Right hindlimb (tissue), 1 donor: ENCODE data around the gene FNDC11.
A peak's percentile ranks its signal among the peaks of the same experiment; 100 is the strongest.

Experiments used
- DNase-seq: peaks from one replicate; pipeline ENCODE4 v3.0.0-alpha.2; 2018

Gene FNDC11

DNA sequence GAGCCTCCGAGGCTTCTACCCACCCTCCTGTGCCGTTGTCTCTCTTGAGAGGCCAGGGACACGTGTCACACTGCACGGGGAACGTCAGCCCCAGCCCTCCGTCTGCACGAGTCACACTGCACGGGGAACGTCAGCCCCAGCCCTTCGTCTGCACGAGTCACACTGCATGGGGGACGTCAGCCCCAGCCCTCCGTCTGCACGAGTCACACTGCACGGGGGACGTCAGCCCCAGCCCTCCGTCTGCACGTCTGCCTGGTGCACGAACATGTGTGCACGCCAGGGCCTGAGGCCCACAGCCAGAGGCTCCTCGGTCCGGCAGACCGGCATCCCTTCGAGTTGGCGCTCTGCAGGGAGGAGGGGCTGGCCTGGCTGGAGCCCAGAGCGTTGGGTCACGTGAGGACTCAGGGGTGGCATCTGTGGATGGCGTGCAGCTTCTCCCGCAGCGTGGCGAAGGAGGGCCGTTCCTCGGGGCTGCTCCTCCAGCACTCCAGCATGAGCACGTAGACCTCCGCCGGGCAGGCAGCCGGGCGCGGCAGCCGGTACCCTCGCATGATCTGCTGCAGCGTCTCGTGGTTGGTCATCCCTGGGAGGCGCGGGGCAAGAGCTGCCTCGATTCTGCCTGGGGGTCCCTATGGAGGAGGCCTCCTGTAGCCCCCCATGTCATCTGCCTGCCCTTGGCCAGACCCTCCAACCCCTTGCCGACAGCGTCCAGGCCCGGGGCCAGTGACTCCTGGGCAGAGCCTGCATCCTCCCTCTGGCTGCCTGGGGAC, 13.4 kb upstream of the FNDC11 start:
- no peak for DNase-seq

DNA sequence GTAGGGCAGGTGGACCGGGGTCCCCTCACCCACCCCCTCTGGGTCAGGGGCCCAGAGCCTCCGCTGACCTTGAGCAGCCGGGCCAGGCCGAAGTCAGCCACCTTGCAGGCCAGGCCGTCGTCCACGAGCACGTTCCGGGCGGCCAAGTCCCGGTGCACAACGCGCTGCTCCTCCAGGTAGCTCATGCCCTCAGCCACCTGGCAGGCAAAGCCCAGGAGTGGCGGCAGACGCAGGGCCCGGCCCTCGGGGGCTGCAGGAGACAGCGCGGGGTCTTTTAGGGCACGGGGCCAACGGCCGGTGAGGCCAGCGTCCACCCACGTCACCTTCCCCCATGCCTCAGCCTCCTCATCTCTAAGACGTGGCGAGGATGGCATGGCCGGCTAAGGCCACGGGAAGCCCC, 12.6 kb upstream of the FNDC11 start:
- no peak for DNase-seq

DNA sequence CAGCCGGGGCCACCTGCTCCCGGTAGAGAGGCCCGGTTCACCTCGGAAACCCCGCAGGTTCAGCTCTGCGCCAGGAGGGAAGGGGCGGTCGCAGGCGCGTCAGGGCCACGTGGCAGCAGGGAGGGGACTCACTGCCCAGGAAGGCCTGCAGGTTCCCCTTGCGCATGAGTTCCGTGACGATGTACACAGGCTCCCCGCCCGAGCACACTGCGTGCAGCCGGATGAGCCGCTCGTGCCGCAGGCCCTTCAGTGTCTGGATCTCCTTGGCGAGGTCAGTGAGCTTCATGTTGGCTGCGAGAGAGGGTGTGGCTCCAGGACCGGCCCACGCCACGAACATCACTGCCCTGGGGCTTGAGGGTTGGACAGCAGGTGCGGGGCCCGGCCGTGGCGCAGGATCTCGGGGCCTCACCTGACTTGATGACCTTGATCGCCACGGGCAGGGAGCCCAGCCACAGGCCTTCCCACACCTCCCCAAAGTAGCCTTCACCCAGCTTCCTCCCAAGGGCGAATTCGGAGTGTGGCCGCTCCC, 11.9 kb upstream of the FNDC11 start:
- DNase-seq, result no peak

DNA sequence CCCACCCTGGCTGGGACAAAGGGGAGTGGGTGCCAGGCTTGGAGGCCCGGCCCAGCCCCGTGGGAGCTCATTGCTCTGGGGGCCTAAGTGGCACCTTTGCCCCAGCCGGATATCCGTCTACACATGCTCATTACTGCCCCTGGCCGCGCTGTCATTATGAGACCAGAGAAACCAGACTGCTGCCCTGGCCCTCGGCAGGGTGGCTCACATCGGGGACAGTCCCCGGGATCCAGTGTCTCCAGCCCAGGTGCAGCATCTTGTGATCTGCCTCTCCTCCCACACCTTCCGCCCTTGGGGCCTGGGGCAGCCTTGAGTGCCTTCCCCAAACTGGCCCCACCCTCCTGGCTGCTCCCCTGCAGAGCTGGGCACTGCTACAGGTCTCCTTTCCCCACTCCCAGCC, 11.3 kb upstream of the FNDC11 start:
- DNase-seq, result no peak

DNA sequence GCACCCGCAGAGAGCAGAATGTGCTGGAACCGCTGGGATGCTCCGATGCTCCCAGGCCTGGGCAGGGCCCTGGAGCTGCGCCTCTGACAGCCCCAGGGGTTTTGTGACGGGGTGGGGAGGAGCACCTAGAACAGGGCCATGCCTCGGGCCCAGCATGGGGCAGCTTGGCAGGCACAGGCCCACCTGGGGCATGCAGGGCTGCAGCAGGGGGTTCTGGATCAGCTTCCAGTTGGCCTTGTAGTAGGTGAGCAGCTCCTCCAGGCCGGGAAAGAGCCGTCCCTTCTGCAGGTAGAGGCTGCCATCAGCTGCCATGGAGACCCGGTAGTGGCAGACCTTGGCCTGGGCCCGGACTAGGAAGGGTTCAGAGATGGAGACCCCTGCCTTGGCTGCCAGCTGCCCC, 10.8 kb upstream of the FNDC11 start:
- DNase-seq, result no peak

DNA sequence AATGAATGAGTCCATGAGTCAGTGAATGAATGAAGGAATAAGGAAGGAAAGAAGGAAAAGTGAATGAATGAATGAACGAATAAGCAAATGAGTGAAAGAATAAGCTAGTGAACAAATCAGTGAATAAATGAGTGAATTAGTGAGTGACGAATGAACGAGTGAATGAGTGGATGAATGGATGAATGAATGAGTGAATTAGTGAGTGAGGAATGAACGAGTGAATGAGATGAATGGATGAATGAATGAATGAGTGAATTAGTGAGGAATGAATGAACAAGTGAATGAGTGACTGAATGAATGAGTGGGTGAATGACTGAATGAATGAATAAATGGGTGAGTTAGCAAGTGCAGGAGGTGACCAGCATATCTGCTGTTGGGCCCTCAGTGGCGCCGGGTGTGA, 10.2 kb upstream of the FNDC11 start:
- no peak for DNase-seq

DNA sequence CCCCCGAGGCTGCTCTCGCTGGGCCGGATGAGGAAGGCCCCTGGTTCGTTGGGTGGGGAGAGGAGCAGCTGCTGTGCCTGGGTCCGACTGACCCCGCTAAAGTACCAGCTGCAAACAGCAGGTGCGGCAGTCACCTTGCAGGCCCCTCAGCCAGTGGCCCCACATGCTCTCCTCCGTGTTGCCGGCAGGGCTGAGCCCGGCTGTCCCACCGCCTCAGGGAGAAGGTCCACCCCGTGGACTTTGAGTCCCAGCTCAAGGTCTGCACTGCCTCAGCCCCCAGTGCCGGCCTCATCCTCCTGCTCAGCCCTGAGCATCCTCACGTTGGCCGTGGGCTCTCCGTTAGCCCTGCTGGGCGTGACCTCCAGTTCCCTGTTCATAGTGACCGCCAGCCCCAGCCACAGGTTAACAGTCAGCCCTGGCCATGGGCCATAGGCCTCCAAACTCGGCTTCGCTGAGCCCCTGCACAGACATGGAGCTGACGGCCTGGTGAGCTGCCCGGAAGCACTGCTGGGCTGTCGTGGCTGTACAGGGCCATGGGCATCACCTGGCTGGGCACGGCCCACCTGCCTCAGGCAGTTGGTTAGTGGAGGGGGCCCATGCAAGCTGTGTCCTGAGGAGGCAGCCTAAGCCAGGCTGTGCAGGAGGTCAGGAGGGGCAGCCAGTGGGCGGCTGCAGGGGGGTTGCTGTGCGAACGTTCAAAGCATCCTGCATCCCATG, 9.6 kb upstream of the FNDC11 start:
- DNase-seq, result no peak

DNA sequence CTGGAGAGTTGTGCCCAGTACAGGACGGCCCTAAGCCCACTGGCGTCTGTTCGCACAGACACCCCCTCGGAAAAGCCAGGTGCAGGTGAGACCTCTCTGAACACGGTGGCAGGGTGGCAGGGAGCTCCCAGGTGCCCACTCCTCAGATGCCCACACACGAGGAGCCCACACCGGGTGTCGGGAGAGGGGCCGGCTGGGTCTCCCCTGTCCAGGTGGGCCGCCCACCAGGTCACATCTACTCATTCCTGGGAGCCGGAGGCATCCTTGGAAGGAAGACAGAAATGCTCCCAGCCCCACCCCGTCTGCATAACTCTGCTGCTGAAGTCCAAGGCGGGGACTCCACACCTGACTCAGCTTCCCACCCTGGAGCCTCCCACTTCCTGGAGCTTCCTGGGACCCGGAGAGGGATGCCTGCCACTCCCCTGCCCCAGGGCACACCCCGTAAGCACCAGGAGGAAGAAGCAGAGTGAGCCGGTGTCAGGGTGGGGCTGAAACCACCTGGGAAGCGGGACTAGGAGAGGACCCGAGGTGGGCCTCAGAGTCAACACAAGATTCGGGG, 8.9 kb upstream of the FNDC11 start:
- no peak for DNase-seq

DNA sequence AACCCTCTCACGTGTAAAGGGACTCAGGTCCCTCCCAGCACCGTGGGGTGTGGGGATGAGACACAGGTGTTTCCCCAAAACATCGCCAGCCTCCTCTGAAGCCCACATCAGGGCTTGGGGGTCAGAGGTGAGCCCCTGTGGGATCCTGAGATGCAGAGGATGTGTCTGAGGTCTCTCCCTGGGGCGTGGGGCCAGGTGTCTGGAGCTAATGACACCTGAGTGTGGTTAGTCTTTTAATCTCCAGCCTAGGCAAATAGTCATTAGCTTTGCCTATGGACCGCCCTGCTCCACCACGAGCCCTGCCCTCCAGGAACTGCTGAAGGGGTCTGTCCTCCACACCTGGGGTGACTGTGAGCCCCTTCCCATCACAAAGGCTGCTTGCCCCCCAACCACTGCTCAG, 8.1 kb upstream of the FNDC11 start:
- DNase-seq, result no peak

DNA sequence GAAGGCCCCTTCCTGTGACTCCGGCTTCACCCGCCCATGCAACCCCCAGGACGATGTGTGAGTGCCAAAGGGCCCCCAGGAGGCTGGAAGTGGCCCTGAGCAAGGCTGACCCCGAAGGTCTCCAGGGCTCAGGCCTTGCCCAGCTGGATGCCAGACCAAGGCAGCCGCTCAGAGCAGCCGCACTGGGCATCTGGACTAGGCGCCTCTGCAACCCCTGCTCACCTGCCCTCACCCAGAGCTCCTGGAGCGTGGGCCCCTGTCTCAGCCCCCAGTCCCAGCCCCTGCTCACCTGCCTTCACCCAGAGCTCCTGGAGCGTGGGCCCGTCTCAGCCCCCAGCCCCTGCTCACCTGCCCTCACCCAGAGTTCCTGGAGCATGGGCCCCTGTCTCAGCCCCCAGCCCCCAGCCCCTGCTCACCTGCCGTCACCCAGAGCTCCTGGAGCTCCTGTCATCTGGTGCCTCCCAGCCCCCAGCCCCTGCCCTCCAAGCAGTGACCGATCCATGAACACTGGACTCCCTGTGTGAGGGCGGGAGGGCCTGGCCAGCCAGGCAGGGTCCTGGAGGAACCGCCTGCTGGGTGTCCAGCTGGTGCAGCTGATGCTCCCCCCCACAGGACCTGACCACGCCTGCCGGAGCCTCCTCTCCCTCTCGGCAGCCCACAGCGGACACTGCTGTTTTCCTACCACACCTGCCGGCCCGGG, 7.6 kb upstream of the FNDC11 start:
- DNase-seq, result no peak

DNA sequence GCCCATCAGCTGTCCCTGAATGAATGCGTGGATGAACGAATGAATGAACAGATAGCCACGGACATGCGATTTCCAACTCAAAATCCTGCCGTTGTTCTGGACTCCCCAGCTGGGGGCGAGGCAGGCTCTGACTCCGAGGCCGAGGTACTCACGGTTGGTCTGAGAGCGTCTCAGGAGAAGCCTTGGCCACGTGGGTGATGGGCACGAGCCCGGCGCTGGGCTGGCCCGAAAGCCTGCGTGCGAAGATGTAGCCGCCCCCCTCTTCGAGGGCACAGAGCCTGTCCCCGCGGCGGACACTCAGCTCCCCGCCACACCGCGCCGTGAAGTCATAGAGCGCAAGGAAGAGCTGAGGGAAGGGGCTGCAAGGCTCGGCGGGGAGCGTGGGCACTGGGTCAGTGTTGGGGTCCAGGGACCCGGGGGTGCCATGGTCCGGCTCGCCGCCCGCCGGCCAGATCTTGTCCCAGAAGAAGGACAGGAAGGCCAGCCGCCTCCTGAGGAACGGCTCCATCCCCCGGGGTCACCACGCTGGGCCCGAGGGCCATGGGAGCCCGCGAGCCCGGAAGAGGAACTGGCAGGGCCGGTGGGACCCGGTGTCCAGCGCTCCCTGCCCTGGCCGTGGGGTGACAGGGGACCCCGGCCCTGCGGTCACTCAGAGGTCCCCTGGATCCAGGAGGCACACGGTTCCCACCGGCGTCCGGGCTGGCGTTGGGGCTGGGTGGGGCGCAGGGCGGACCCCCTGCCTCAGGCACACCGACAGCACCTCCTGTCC, 6.8 kb upstream of the FNDC11 start:
- DNase-seq, result no peak

DNA sequence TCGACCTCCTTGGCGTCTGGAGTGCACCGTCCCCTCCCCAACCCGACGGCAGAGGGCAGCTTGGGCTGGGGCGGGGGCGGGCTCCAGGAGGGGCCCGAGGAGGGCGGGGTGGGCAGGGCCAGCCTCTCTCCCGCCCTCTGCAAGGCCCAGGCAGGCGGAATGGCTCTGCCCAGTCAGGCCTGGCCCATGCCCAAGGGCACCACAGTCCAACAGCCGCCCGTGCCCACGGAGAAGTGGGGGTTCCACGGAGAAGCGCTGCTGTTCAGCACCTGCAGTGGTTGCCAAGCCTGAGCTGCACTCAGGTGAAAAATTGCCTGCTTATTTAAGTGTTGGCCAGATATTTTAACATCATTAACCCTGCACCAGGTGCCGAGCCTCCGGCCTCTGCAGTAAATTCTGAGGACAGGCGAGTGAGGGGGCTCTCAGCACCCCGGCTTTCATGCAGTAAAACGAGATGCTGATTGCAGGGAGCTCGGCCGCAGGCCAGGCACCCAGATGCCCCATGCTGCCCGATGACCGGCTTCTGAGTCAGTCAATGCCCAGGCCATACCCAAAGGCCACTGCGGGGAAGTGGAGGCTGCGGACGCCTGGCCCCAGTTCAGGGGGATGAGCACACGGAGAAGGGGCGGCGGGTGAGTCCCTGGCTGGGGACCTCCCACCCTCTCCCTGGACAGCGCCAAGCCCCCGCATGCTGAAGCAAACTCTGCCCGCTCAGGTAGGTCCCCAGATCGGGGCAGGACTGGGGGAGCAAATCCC, 6.1 kb upstream of the FNDC11 start, which contains the start of gene SRMS:
SRMS (minus strand) TSS at position 25 of the 756 bp plus-strand sequence. CDS start 286 bp downstream, outside the sequence.
- no peak for DNase-seq

DNA sequence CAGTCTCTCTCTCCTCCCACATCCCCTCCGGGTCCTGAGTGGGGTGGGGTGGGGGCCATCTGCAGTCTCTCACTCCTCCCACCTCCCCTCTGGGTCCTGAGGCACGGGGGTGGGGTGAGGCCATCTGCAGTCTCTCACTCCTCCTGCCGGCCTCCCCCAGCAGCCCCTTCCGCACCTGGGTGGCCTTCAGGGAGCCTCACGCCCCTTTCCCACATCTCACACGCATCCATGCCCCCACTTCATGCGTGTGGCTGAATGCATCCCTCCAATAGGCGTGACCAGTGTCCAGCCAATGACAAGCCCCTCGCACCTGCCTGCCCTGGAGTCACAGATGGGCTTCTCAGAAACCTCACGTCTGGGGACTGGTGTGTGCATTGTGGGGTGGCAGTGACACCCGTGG, 5.4 kb upstream of the FNDC11 start:
- DNase-seq, result no peak

DNA sequence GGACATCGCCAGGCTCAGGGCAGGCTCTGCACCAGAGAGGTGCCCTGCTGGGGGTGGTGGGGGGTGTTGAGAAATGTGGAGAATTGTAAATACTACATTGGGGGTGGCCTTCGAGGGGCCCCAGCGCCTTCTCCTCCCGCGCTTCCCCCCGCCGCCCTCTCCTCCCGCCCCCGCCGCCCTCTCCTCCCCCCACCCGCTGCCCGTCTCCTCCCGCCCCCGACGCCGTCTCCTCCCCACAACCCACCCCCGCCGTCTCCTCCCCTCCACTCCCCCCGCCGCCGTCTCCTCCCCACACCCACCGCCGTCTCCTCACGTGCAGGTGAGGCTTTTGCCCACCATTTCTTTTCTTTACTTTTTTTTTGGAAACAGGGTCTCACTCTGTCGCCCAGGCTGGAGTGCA, 4.9 kb upstream of the FNDC11 start:
- no peak for DNase-seq

DNA sequence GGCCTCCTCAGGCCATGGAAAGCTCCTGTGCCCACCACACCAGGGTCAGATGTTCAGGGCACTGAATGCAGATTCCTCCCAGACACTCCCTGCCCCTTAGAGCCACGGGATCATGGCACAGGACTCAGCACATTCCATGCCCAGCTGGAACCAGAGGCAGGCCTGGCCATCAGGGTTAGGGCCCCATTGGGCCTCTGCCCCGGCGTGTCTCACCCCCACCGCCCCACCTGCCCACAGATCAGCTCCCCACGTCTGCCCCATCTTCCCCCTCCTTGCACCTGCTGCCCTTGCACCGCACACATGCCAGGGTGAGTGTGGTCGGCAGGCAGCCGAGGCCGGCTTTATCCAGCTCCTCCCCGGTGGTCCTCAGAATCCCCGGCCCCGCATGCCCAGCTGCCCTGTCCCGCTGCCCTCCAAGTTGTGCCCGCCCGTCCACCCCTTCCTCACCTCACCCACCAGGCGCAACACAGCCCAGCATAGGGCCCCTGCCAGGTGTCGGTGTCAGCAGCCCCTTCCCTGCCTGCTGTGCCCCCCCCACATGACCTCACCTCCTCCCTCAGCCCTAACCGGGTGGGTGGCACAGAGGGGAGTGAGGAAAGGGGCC, 4.2 kb upstream of the FNDC11 start:
- DNase-seq, result no peak

DNA sequence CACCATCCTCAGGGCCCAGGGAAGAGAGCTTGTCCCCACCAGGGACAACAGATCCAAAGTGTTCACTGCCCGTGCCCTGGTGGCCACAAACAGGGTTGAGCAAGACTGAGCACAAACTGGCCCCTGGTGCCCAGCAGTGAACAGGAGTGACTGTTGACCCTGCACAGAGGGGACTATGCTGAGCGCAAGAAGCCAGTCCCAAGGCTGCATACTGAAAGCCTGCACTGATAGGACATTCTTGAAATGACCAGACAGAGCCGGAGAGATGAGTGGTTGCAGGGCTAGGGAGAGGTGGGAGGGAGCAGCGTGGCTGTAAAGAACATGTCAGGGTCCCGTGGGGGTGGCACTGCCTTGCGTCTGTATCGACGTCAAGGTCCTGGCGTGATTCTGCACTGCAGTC, 2.9 kb upstream of the FNDC11 start:
- no peak for DNase-seq

DNA sequence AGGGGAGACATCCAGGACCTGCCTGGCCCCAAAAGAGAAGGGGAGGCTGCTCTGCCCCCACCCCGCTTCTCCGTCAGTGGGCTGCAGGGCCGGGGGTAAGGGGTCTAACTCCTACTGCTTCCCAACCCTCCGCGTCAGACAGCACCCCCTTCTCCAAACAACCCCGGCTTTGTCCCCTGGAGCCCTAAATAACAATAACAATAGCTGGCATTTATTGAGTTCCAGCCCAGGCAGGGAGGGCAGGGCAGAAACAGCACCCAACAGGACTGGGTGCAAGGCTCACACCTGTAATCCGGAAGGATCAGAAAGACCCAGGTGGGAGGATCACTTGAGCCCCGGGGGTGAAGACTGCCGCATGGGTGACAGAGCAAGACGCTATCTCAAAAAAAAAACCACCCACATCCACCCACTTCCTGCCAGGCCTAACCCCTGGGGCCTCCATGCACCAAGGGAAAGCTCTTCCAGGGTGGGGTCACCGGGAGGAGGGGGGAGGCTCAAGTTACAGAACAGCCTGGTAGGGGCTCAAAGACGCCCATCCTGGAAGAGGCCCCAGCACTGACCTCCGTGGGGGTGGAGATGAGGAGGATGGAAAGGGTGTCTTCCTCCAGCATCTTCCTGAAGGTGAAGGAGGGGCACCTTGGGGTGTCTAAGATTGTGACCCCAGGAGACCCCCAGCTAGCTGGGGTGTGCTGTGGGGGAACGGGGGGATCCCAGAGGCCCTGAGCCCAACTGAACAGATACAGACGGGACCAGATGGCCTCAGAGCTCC, 1.3 kb upstream of the FNDC11 start:
- DNase-seq, result no peak

DNA sequence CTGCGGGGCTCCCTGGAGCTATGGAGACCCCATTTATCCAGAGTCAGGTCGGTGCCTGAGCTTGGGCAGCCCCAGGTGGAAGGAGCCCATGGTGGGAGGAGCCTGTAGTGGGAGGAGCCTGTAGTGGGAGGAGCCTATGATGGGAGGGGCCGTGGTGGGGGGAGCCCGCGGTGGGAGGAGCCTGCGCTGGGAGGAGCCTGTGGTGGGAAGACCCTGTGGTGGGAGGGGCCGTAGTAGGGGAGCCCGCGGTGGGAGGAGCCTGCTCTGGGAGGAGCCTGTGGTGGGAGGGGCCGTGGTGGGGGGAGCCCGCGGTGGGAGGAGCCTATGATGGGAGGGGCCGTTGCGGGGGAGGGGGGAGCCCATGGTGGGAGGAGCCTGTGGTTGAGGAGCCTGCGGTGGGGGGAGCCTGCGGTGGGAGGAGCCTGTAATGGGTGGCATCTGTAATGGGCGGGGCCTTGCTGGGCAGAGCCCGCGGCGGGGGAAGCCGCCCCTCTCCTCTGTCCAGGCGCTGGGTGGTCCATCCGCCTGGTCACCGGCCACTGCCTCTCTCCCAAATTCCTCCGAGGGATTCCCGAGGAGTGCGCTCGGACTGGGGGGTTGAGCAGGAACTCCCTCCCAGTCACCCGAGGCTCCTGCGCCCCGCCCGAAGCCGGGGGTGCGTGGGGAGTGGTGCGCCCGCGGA, 567 bp upstream of the FNDC11 start:
- DNase-seq, result peak; percentile 77

DNA sequence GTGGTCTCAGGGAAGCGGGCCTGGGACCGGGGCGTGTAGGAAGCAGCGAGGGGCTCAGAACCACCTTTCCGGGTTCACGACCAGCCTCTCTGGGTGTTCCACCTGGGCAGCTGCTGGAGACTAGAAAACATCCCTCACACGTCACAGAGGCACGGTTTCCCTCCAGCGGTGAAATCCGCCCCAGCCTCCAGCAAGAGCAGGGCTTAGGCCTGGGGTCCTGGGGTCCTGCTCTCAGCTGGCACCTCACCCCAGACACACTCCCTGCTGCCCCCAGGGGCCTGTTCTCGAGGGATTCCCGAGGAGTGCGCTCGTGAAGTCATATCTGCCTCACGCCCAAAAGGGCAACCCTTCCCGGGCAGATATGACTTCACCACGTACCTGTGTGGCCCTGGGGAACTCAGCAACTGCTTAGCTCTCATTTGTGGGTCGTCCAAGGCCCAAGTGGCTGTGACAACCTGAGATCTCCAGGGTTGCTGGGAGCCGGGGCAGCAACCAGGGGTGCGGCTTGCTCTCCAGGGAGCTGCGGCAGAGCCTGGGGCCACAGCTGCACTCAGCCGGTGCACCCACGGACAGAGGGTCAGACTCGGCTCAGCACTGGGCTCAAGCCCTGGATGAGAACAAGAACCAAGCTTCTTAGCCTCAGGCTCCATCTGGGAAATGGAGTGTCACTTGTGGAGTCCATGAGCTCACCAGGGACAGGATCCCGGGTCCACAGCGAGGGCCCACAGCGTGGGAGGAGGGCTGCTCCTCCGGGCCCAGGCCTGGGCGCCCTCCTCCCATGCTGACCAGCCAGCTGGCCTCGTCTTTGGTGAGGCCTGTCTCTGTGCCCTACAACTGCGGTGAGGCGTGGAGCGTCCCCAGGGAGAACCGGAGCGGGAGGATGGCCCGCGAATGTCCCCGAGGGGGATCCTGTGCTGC, 661 bp downstream of the FNDC11 start:
- no peak for DNase-seq
